Measurements from ENCODE around the gene MAP2K5.

MAP2K5 gene

DNA sequence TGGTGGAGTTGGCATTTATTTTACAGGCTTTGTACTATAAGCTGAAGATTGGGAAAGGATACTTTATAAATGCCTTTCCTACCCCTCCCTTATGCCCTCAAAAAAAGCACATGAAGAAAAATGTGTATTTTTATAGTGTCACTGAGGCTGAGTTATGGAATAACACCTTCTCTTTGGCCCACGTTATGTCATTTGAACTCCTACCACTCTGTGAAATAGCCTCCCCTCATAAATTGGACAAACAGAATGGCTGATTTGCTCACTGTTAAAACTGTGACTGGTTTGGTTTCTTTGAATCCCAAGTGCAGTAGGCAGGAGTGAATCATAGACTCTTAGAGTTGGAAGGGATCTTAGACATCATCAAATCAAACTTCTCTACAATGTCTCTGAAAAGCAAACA is 187.6 kb downstream of the MAP2K5 start:
- CTCF ChIA-PET, result no interaction called here
- POLR2A ChIA-PET, result no interaction called here
- Histone ChIP-seq H3K4me3 (ENCODE audit: low read depth, low read length) (no peak overlapping the region), H3K36me3 (ENCODE audit: control insufficient read depth in 2 of 2, insufficient read depth in 1 of 2, low read length in 2 of 2) (no peaks in the 10 kb centered on the region), H3K4me1 (ENCODE audit: control insufficient read depth, insufficient read depth, low read length) (peaks cover 16% of the 10 kb centered on the region; the same call in 1 of the 2 replicates), H3K9me3 (ENCODE audit: control insufficient read depth, insufficient read depth, low read depth, low read length) (no peaks in the 10 kb centered on the region), H3K27ac (ENCODE audit: extremely low read depth, low read depth, low read length) (no peak overlapping the region)
- TF ChIP-seq GFI1B (tag by site-specific recombination; IDR thresholded peaks at IDR 0.05) (peak; percentile 56; the same call in 1 of the 2 replicates), ZNF155 (tag by site-specific recombination; IDR thresholded peaks at IDR 0.05) (no peak), ZFP37 (tag by site-specific recombination; IDR thresholded peaks at IDR 0.05) (no peak), ZNF10 (tag by site-specific recombination; IDR thresholded peaks at IDR 0.05) (no peak), ZNF701 (tag by site-specific recombination; IDR thresholded peaks at IDR 0.05) (no peak), OVOL3 (tag by site-specific recombination; IDR thresholded peaks at IDR 0.05) (no peak), GLIS2 (tag by site-specific recombination; IDR thresholded peaks at IDR 0.05) (no peak), MYNN (tag by site-specific recombination; IDR thresholded peaks at IDR 0.05; ENCODE audit: borderline replicate concordance) (no peak), GLIS1 (tag by site-specific recombination; IDR thresholded peaks at IDR 0.05) (no peak), ZNF132 (tag by site-specific recombination; IDR thresholded peaks at IDR 0.05; ENCODE audit: borderline replicate concordance) (no peak), ZNF274 (IDR thresholded peaks at IDR 0.05; ENCODE audit: low read length) (no peak), ZNF274 (tag by site-specific recombination; IDR thresholded peaks at IDR 0.05; ENCODE audit: borderline replicate concordance) (no peak), ZNF670 (tag by site-specific recombination; IDR thresholded peaks at IDR 0.05; ENCODE audit: low read depth) (no peak), ZEB2 (tag by site-specific recombination; IDR thresholded peaks at IDR 0.05) (no peak), PRDM1 (tag by site-specific recombination; IDR thresholded peaks at IDR 0.05) (no peak), ZNF169 (tag by site-specific recombination; IDR thresholded peaks at IDR 0.05) (no peak), ZNF184 (tag by site-specific recombination; IDR thresholded peaks at IDR 0.05) (no peak), YY1 (tag by site-specific recombination; IDR thresholded peaks at IDR 0.05) (no peak), SP2 (tag by site-specific recombination; IDR thresholded peaks at IDR 0.05) (no peak), ZNF792 (tag by site-specific recombination; IDR thresholded peaks at IDR 0.05) (no peak), ZNF513 (tag by site-specific recombination; IDR thresholded peaks at IDR 0.05) (no peak), ZNF416 (tag by site-specific recombination; IDR thresholded peaks at IDR 0.05) (no peak), ZNF221 (tag by site-specific recombination; IDR thresholded peaks at IDR 0.05; ENCODE audit: borderline replicate concordance) (no peak), OSR2 (tag by site-specific recombination; IDR thresholded peaks at IDR 0.05) (0 out of 2 replicates have a peak, but pooled peaks have one; percentile 23), ZXDB (tag by site-specific recombination; IDR thresholded peaks at IDR 0.05) (no peak)
- TF ChIP-seq, protein P1, sequence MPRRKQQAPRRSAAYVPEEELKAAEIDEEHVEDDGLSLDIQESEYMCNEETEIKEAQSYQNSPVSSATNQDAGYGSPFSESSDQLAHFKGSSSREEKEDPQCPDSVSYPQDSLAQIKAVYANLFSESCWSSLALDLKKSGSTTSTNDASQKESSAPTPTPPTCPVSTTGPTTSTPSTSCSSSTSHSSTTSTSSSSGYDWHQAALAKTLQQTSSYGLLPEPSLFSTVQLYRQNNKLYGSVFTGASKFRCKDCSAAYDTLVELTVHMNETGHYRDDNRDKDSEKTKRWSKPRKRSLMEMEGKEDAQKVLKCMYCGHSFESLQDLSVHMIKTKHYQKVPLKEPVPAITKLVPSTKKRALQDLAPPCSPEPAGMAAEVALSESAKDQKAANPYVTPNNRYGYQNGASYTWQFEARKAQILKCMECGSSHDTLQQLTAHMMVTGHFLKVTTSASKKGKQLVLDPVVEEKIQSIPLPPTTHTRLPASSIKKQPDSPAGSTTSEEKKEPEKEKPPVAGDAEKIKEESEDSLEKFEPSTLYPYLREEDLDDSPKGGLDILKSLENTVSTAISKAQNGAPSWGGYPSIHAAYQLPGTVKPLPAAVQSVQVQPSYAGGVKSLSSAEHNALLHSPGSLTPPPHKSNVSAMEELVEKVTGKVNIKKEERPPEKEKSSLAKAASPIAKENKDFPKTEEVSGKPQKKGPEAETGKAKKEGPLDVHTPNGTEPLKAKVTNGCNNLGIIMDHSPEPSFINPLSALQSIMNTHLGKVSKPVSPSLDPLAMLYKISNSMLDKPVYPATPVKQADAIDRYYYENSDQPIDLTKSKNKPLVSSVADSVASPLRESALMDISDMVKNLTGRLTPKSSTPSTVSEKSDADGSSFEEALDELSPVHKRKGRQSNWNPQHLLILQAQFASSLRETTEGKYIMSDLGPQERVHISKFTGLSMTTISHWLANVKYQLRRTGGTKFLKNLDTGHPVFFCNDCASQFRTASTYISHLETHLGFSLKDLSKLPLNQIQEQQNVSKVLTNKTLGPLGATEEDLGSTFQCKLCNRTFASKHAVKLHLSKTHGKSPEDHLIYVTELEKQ (tag by site-specific recombination; IDR thresholded peaks at IDR 0.05; ENCODE audit: borderline replicate concordance), result no peak
- TF ChIP-seq, protein P2, sequence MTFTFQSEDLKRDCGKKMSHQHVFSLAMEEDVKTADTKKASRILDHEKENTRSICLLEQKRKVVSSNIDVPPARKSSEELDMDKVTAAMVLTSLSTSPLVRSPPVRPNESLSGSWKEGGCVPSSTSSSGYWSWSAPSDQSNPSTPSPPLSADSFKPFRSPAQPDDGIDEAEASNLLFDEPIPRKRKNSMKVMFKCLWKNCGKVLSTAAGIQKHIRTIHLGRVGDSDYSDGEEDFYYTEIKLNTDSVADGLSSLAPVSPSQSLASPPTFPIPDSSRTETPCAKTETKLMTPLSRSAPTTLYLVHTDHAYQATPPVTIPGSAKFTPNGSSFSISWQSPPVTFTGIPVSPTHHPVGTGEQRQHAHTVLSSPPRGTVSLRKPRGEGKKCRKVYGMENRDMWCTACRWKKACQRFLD (tag by site-specific recombination; IDR thresholded peaks at IDR 0.05), result no peak
- TF ChIP-seq, protein P3, sequence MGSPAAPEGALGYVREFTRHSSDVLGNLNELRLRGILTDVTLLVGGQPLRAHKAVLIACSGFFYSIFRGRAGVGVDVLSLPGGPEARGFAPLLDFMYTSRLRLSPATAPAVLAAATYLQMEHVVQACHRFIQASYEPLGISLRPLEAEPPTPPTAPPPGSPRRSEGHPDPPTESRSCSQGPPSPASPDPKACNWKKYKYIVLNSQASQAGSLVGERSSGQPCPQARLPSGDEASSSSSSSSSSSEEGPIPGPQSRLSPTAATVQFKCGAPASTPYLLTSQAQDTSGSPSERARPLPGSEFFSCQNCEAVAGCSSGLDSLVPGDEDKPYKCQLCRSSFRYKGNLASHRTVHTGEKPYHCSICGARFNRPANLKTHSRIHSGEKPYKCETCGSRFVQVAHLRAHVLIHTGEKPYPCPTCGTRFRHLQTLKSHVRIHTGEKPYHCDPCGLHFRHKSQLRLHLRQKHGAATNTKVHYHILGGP (tag by site-specific recombination; IDR thresholded peaks at IDR 0.05), result no peak
- TF ChIP-seq, protein P4, sequence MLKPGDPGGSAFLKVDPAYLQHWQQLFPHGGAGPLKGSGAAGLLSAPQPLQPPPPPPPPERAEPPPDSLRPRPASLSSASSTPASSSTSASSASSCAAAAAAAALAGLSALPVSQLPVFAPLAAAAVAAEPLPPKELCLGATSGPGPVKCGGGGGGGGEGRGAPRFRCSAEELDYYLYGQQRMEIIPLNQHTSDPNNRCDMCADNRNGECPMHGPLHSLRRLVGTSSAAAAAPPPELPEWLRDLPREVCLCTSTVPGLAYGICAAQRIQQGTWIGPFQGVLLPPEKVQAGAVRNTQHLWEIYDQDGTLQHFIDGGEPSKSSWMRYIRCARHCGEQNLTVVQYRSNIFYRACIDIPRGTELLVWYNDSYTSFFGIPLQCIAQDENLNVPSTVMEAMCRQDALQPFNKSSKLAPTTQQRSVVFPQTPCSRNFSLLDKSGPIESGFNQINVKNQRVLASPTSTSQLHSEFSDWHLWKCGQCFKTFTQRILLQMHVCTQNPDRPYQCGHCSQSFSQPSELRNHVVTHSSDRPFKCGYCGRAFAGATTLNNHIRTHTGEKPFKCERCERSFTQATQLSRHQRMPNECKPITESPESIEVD (tag by site-specific recombination; IDR thresholded peaks at IDR 0.05), result peak; percentile 74
- TF ChIP-seq, protein P5, sequence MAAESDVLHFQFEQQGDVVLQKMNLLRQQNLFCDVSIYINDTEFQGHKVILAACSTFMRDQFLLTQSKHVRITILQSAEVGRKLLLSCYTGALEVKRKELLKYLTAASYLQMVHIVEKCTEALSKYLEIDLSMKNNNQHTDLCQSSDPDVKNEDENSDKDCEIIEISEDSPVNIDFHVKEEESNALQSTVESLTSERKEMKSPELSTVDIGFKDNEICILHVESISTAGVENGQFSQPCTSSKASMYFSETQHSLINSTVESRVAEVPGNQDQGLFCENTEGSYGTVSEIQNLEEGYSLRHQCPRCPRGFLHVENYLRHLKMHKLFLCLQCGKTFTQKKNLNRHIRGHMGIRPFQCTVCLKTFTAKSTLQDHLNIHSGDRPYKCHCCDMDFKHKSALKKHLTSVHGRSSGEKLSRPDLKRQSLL (tag by site-specific recombination; IDR thresholded peaks at IDR 0.05), result no peak
